Smooth muscle cell (in vitro differentiated cells): ENCODE measurements around the gene EPN2. TPM values are rescaled to one million over a fixed set of nuclear protein-coding genes. Genes with fewer than 3 reads are reported as not detected.

ENCODE experiments used
- DNase-seq: peaks from one replicate; lab custom pipeline; 2025; ENCODE audit not compliant: unreplicated experiment; lab: John Stamatoyannopoulos, UW
- H2AFZ ChIP-seq: fragments of 200-600 bp; sonication (generic); 2 replicates; pipeline ENCODE4 v1.6.0; 2016; ENCODE audit warnings: antibody characterized with exemption, low read depth, mild to moderate bottlenecking
- H3F3A ChIP-seq: fragments of 200-600 bp; sonication (generic); 2 replicates; pipeline ENCODE4 v1.6.0; 2017; ENCODE audit warnings: antibody characterized with exemption, low read depth
- H3K27ac ChIP-seq: fragments of 200-600 bp; sonication (generic); 2 replicates; pipeline ENCODE4 v1.5.1; 2016; ENCODE audit warnings: low read depth, mild to moderate bottlenecking
- H3K27me3 ChIP-seq: fragments of 200-600 bp; sonication (generic); 2 replicates; pipeline ENCODE4 v1.6.1; 2016; ENCODE audit warnings: low read depth, mild to moderate bottlenecking
- H3K36me3 ChIP-seq: fragments of 200-600 bp; sonication (generic); 2 replicates; pipeline ENCODE4 v1.5.1; 2016; ENCODE audit warnings: low read depth
- H3K4me1 ChIP-seq: fragments of 200-600 bp; sonication (generic); 2 replicates; pipeline ENCODE4 v1.5.1; 2016; ENCODE audit warnings: low read depth
- H3K4me2 ChIP-seq: fragments of 200-600 bp; sonication (generic); 2 replicates; pipeline ENCODE4 v1.6.0; 2016; ENCODE audit warnings: mild to moderate bottlenecking
- H3K4me3 ChIP-seq: fragments of 200-600 bp; sonication (generic); 2 replicates; pipeline ENCODE4 v1.5.1; 2016; ENCODE audit warnings: mild to moderate bottlenecking
- H3K79me2 ChIP-seq: fragments of 200-600 bp; sonication (generic); 2 replicates; pipeline ENCODE4 v1.6.0; 2016; ENCODE audit warnings: low read depth, mild to moderate bottlenecking
- H3K9ac ChIP-seq: fragments of 200-600 bp; sonication (generic); 2 replicates; pipeline ENCODE4 v1.6.0; 2016; ENCODE audit warnings: low read depth
- H3K9me3 ChIP-seq: fragments of 200-600 bp; sonication (generic); replicated peaks from 2 replicates; pipeline ENCODE4 v1.5.1; 2016; ENCODE audit warnings: low read depth
- H4K20me1 ChIP-seq: fragments of 200-600 bp; sonication (generic); 2 replicates; pipeline ENCODE4 v1.6.0; 2016; ENCODE audit warnings: low read depth
- WGBS: methylation state at CpG from one replicate; pipeline ENCODE4 v1.1.7; 2016; ENCODE audit warnings: low lambda C conversion rate; 5-methylcytosine and 5-hydroxymethylcytosine counted together
- polyA plus RNA-seq: library from polyadenylated mRNA; unstranded; fragments of >200 nt; fragmentation: Nextera tagmentation; extraction: Ambion mirVana; gene quantifications from 2 replicates; pipeline ENCODE4 v1.2.1, GENCODE V29; 2016
- total RNA-seq: library from RNA; depleted of rRNA; stranded (reverse); fragments of >200 nt; gene quantifications from 2 replicates; pipeline ENCODE4 v1.2.3, GENCODE V29; 2014
- TF ChIP-seq, protein P1 (sequence below): fragments of 200-600 bp; sonication (generic); IDR thresholded peaks from 2 replicates; pipeline ENCODE4 v1.5.1; 2017; ENCODE audit warnings: borderline replicate concordance, mild to moderate bottlenecking, antibody characterized with exemption; ENCODE audit not compliant: insufficient read depth, poor library complexity, severe bottlenecking

The EPN2 gene
- total and polyA plus RNA-seq, 2 experiments from 2014 or later = 27.6 to 46.7 TPM

DNA sequence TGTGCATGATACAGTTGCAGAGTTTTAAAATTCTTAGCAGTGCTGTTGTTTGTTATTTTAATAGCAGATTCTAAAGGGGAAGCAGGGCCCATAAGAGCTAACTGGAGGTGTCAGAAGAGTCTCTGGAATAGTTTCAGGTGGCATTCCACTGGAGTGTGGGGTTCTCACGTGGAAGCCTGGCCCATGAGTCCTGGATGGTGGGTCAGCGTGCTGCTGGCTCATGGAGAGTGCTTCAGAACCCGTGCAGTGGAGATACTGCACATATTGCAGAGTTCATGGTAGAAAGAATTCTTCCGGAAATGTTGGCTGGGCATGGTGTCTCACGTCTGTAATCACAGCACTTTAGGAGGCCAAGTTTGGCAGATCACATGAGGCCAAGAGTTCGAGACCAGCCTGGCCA is 81.4 kb downstream of the EPN2 start:
- Histone ChIP-seq H3K4me3 (no peak overlapping the region), H3K9ac (no peak overlapping the region), H3K27me3 (no peaks in the 10 kb centered on the region), H2AFZ (no peak overlapping the region), H3K27ac (no peak overlapping the region), H3K4me2 (no peak overlapping the region), H3K36me3 (no peaks in the 10 kb centered on the region), H4K20me1 (peaks cover 15% of the 10 kb centered on the region), H3K4me1 (peaks cover 9% of the 10 kb centered on the region), H3K79me2 (no peaks in the 10 kb centered on the region), H3F3A (no peaks in the 10 kb centered on the region), H3K9me3 (no peaks in the 10 kb centered on the region)
- 98% methylated on average over 6 of the region's 6 CpGs for WGBS
- TF ChIP-seq, protein P1, sequence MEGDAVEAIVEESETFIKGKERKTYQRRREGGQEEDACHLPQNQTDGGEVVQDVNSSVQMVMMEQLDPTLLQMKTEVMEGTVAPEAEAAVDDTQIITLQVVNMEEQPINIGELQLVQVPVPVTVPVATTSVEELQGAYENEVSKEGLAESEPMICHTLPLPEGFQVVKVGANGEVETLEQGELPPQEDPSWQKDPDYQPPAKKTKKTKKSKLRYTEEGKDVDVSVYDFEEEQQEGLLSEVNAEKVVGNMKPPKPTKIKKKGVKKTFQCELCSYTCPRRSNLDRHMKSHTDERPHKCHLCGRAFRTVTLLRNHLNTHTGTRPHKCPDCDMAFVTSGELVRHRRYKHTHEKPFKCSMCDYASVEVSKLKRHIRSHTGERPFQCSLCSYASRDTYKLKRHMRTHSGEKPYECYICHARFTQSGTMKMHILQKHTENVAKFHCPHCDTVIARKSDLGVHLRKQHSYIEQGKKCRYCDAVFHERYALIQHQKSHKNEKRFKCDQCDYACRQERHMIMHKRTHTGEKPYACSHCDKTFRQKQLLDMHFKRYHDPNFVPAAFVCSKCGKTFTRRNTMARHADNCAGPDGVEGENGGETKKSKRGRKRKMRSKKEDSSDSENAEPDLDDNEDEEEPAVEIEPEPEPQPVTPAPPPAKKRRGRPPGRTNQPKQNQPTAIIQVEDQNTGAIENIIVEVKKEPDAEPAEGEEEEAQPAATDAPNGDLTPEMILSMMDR = no peak
- no peak for DNase-seq

DNA sequence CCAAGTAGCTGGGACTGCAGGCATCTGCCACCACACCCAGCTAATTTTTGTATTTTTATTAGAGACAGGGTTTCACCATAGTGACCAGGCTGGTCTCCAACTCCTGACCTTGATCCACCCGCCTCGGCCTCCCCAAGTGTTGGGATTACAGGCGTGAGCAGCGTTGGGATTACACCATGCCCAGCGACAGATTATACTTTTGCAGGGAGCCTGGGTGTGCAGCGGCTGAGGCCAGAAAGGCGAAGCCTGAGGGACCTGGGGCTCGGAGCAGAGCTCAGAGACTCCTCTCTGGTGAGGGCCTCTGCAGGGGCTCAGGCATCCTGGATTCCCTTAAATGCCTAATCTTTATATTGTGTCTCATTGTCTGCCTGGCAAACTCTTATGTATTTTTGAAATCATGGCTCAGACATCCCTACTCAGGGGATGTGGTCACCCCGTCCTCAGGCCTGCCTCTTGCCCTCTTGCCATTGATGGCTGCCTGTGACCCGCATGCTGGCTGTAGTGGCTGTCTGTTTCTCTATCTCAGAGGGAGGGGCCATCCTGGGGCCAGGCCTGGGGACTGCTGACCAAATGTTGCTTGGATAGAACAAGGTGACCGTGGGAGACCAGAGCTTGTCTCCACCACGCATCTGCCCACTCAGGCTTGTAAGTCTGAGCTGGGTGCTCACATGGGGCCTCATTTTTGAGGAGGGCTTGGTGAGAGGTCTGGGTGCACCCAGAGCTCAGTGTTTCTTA is 82.8 kb downstream of the EPN2 start:
- Histone ChIP-seq H3K4me1 (peaks cover 9% of the 10 kb centered on the region), H3K79me2 (no peaks in the 10 kb centered on the region), H3K9ac (no peak overlapping the region), H3K36me3 (no peaks in the 10 kb centered on the region), H3K9me3 (no peaks in the 10 kb centered on the region), H3K27ac (no peak overlapping the region), H3K27me3 (no peaks in the 10 kb centered on the region), H3F3A (no peaks in the 10 kb centered on the region), H2AFZ (no peak overlapping the region), H3K4me3 (no peak overlapping the region), H3K4me2 (no peak overlapping the region), H4K20me1 (peaks cover 15% of the 10 kb centered on the region)
- WGBS = 92% methylated on average over 12 of the region's 12 CpGs
- TF ChIP-seq, protein P1 = no peak
- DNase-seq = no peak

DNA sequence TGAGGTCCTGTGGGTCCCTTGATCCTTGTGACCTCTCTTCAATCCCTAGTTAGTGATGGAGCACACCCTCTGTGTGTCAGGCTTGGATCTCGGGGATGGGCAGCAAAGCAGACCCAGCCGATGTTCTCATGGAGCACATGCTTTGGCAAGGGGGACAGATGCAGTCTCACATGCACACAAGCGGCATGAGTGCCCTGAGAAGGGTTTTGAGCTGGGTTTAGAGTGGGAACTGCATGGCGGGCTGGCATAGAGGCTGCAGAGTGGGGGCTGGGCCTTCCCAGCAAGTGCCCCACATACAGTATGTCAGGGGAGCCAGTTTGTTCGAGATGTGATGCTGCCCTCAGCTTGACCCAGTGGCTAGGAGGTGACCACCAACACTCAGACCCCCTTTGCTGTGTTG is 83.7 kb downstream of the EPN2 start:
- Histone ChIP-seq H3K27me3 (no peaks in the 10 kb centered on the region), H3K4me1 (peaks cover 9% of the 10 kb centered on the region), H3K4me2 (no peak overlapping the region), H3K9ac (no peak overlapping the region), H2AFZ (no peak overlapping the region), H3F3A (peaks cover 6% of the 10 kb centered on the region), H3K36me3 (no peaks in the 10 kb centered on the region), H3K79me2 (no peaks in the 10 kb centered on the region), H3K9me3 (no peaks in the 10 kb centered on the region), H4K20me1 (peaks cover 15% of the 10 kb centered on the region), H3K4me3 (no peak overlapping the region), H3K27ac (no peak overlapping the region)
- 98% methylated on average over 5 of the region's 5 CpGs for WGBS
- no peak for DNase-seq
- TF ChIP-seq, protein P1 = no peak
